ENCODE results near the gene PRPF19. TPM values are rescaled to one million over a fixed set of nuclear protein-coding genes. Genes with fewer than 3 reads are reported as not detected.

Gene PRPF19
- total and polyA plus RNA-seq, 2 of the 4 experiments (the other 2 are of a cell fraction) = 29.8 to 50.4 TPM

GRCh38 chr11:60859616-60860250, 46.7 kb downstream of the PRPF19 start:
- Histone ChIP-seq H2AK5ac (ENCODE audit: low read depth, low read length) (no peak overlapping the region), H3K18ac (ENCODE audit: low read depth, low read length) (no peak overlapping the region), H3K9me1 (ENCODE audit: insufficient read depth, low read length) (peaks cover 2% of the 10 kb centered on the region; the same call in 1 of the 2 replicates), H3K4me1 (ENCODE audit: control insufficient read depth, insufficient read depth, low read length) (peaks cover 7% of the 10 kb centered on the region), H2BK5ac (ENCODE audit: low read depth, low read length, poor library complexity, severe bottlenecking) (no peak overlapping the region), H3K23ac (ENCODE audit: low read depth, low read length) (no peak overlapping the region), H2BK15ac (ENCODE audit: low read depth, low read length) (no peak overlapping the region), H3K4me2 (ENCODE audit: low read depth, low read length) (no peak overlapping the region), H3K9me3 (ENCODE audit: control insufficient read depth, insufficient read depth, low read length) (no peaks in the 10 kb centered on the region), H3K9ac (ENCODE audit: low read depth, low read length) (no peak overlapping the region), H2BK120ac (ENCODE audit: low read depth, low read length) (no peak overlapping the region), H3K27ac (ENCODE audit: insufficient read depth, low read length) (no peak overlapping the region), H4K5ac (ENCODE audit: low read depth, low read length) (no peak overlapping the region), H3K36me3 (ENCODE audit: control insufficient read depth, insufficient read depth, low read length) (no peaks in the 10 kb centered on the region), H2BK20ac (ENCODE audit: low read depth, low read length) (no peak overlapping the region), H3K79me1 (ENCODE audit: low read depth in 1 of 2, low read length in 2 of 2) (no peaks in the 10 kb centered on the region), H3K4ac (ENCODE audit: low read depth, low read length) (no peak overlapping the region), H3K14ac (replicated peaks; ENCODE audit: low read depth, low read length) (no peak overlapping the region), H2AK9ac (replicated peaks; ENCODE audit: low read depth, low read length, poor library complexity) (no peak overlapping the region), H3K27me3 (ENCODE audit: control insufficient read depth, insufficient read depth, low read length) (peaks cover 9% of the 10 kb centered on the region), H3K56ac (ENCODE audit: extremely low read depth, insufficient read depth, low read length) (no peak overlapping the region), H2AFZ (replicated peaks; ENCODE audit: low read length, poor library complexity) (no peak overlapping the region), H4K20me1 (ENCODE audit: insufficient read depth, low read length) (no peaks in the 10 kb centered on the region), H4K91ac (ENCODE audit: insufficient read depth, low read depth, low read length) (no peak overlapping the region), H3K4me3 (ENCODE audit: insufficient read depth, low read depth, low read length) (no peak overlapping the region), H4K8ac (ENCODE audit: low read depth in 2 of 2, low read length in 2 of 2) (no peak overlapping the region)
- in situ Hi-C loops (cut with MboI; ENCODE audit: low sequenced_read_pairs) = no loop called here
- CTCF ChIA-PET = no interaction called here
- ATAC-seq (ENCODE audit: low read depth) (no peak), DNase-seq (no peak)
- dilution Hi-C loops (cut with HindIII; ENCODE audit: low sequenced_read_pairs, unreplicated experiment) = no loop called here
- WGBS, 2 experiments (ENCODE audit: extremely low coverage in 2 of 2, insufficient read length in 1 of 2) = 100% methylated on average over 4 of the region's 15 CpGs; no CpG with 5 or more reads in 1 of the 2 experiments
- POLR2A ChIA-PET (ENCODE audit: unreplicated experiment) = no interaction called here
- intact Hi-C loops (cut with micrococcal nuclease) = no loop called here
- no TSS peak for BruUV-seq (replicated peaks)
- TF ChIP-seq CEBPB (IDR thresholded peaks at IDR 0.05; ENCODE audit: low read depth, low read length) = no peak
- TF ChIP-seq SMC3 (IDR thresholded peaks at IDR 0.05; ENCODE audit: low read depth, low read length) = no peak
- no peak for TF ChIP-seq RAD21 (IDR thresholded peaks at IDR 0.05; ENCODE audit: low read length)
- TF ChIP-seq, protein P1, sequence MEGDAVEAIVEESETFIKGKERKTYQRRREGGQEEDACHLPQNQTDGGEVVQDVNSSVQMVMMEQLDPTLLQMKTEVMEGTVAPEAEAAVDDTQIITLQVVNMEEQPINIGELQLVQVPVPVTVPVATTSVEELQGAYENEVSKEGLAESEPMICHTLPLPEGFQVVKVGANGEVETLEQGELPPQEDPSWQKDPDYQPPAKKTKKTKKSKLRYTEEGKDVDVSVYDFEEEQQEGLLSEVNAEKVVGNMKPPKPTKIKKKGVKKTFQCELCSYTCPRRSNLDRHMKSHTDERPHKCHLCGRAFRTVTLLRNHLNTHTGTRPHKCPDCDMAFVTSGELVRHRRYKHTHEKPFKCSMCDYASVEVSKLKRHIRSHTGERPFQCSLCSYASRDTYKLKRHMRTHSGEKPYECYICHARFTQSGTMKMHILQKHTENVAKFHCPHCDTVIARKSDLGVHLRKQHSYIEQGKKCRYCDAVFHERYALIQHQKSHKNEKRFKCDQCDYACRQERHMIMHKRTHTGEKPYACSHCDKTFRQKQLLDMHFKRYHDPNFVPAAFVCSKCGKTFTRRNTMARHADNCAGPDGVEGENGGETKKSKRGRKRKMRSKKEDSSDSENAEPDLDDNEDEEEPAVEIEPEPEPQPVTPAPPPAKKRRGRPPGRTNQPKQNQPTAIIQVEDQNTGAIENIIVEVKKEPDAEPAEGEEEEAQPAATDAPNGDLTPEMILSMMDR (conservative IDR thresholded peaks at IDR 0.05; ENCODE audit: low read depth, low read length) = no peak
- TF ChIP-seq RCOR1 (IDR thresholded peaks at IDR 0.05; ENCODE audit: insufficient replicate concordance, low read length) = no peak
- TF ChIP-seq CHD1 (IDR thresholded peaks at IDR 0.05; ENCODE audit: low read depth, low read length) = no peak
- TF ChIP-seq USF2 (IDR thresholded peaks at IDR 0.05; ENCODE audit: low read depth, low read length) = no peak
- TF ChIP-seq, protein P2, sequence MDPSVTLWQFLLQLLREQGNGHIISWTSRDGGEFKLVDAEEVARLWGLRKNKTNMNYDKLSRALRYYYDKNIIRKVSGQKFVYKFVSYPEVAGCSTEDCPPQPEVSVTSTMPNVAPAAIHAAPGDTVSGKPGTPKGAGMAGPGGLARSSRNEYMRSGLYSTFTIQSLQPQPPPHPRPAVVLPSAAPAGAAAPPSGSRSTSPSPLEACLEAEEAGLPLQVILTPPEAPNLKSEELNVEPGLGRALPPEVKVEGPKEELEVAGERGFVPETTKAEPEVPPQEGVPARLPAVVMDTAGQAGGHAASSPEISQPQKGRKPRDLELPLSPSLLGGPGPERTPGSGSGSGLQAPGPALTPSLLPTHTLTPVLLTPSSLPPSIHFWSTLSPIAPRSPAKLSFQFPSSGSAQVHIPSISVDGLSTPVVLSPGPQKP (IDR thresholded peaks at IDR 0.05; ENCODE audit: borderline replicate concordance, low read depth, low read length) = no peak
- no peak for TF ChIP-seq MXI1 (IDR thresholded peaks at IDR 0.05; ENCODE audit: borderline replicate concordance, low read depth, low read length)
- TF ChIP-seq NFE2L2 (IDR thresholded peaks at IDR 0.05; ENCODE audit: low read depth, low read length) = no peak
- no peak for TF ChIP-seq RFX5 (IDR thresholded peaks at IDR 0.05; ENCODE audit: low read depth, low read length)
- no peak for TF ChIP-seq FOS (IDR thresholded peaks at IDR 0.05; ENCODE audit: low read depth, low read length)
- TF ChIP-seq MAFK (IDR thresholded peaks at IDR 0.05; ENCODE audit: low read depth, low read length) = no peak
- no peak for TF ChIP-seq MAZ (IDR thresholded peaks at IDR 0.05; ENCODE audit: borderline replicate concordance, low read depth, low read length)
- no peak for TF ChIP-seq POLR2A (IDR thresholded peaks at IDR 0.05; ENCODE audit: low read depth, low read length)
- no peak for TF ChIP-seq BHLHE40 (IDR thresholded peaks at IDR 0.05; ENCODE audit: low read depth, low read length)
